SU-DHL-6 (cell line): ENCODE results near the gene PDE1A.

Experiments
- H2AFZ ChIP-seq: fragments of 200-600 bp; sonication (generic); 2 replicates; pipeline ENCODE4 v1.6.1; 2014; ENCODE audit warnings: low read depth, mild to moderate bottlenecking, moderate library complexity, mixed read lengths, antibody characterized with exemption, low read length; ENCODE audit not compliant: severe bottlenecking
- H3F3A ChIP-seq: fragments of 200-600 bp; shearing (Covaris generic); 2 replicates; pipeline ENCODE4 v1.6.0; 2016; ENCODE audit warnings: antibody characterized with exemption, mild to moderate bottlenecking; ENCODE audit not compliant: insufficient read depth
- H3K27ac ChIP-seq: fragments of 200-600 bp; sonication (generic); 2 replicates; pipeline ENCODE4 v1.5.1; 2016; ENCODE audit warnings: low read depth, mild to moderate bottlenecking, low read length, moderate library complexity, mixed read lengths
- H3K27me3 ChIP-seq: fragments of 200-600 bp; sonication (generic), shearing (Covaris generic); 2 replicates; pipeline ENCODE4 v1.6.0; 2014; ENCODE audit warnings: mild to moderate bottlenecking, low read length
- H3K36me3 ChIP-seq: fragments of 200-600 bp; sonication (generic); 2 replicates; pipeline ENCODE4 v1.6.1; 2014; ENCODE audit warnings: mild to moderate bottlenecking, low read length, mixed read lengths
- H3K4me2 ChIP-seq: fragments of 300-600, 200-600 bp; shearing (Covaris generic), sonication (generic); 2 replicates; pipeline ENCODE4 v1.6.0; 2014; ENCODE audit warnings: low read length, low read depth, mild to moderate bottlenecking; ENCODE audit not compliant: poor library complexity, severe bottlenecking
- H3K4me3 ChIP-seq: fragments of 200-600 bp; sonication (generic); 2 replicates; pipeline ENCODE4 v1.5.1; 2014; ENCODE audit warnings: antibody characterized with exemption, low read length, mild to moderate bottlenecking, mixed read lengths; ENCODE audit not compliant: insufficient read depth, poor library complexity, severe bottlenecking
- H3K79me2 ChIP-seq: fragments of 200-600 bp; sonication (generic); 2 replicates; pipeline ENCODE4 v1.6.1; 2014; ENCODE audit warnings: mild to moderate bottlenecking, low read length, moderate library complexity; ENCODE audit not compliant: insufficient read depth
- H3K9ac ChIP-seq: fragments of 200-600 bp; sonication (generic); 2 replicates; pipeline ENCODE4 v1.7.0; 2014; ENCODE audit warnings: mild to moderate bottlenecking, low read length
- H3K9me2 ChIP-seq: fragments of 200-600 bp; sonication (generic); replicated peaks from 2 replicates; pipeline ENCODE4 v1.6.1; 2014; ENCODE audit warnings: low read length; ENCODE audit not compliant: insufficient read depth
- H3K9me3 ChIP-seq: fragments of 200-600 bp; sonication (generic); 2 replicates; pipeline ENCODE4 v1.6.1; 2014; ENCODE audit warnings: low read length, mixed read lengths; ENCODE audit not compliant: insufficient read depth
- H4K20me1 ChIP-seq: fragments of 200-600 bp; sonication (generic); 2 replicates; pipeline ENCODE4 v1.6.1; 2014; ENCODE audit warnings: low read depth, mild to moderate bottlenecking, antibody characterized with exemption, low read length, moderate library complexity, mixed read lengths
- EZH2phosphoT487 ChIP-seq: fragments of 200-600 bp; sonication (generic), shearing (Covaris generic); conservative IDR thresholded peaks from 2 replicates; pipeline ENCODE4 v1.6.1; 2018; ENCODE audit warnings: mild to moderate bottlenecking, antibody characterized with exemption, low read length, moderate library complexity, mixed read lengths
- TF ChIP-seq, protein P1 (sequence below): fragments of 200-600 bp; sonication (generic); IDR thresholded peaks from one replicate; pipeline ENCODE4 v1.5.1; 2017; ENCODE audit warnings: antibody characterized with exemption, mild to moderate bottlenecking, low read length, moderate library complexity; ENCODE audit not compliant: insufficient read depth, poor library complexity, severe bottlenecking

PDE1A gene

GRCh38 chr2:182103526-182103925 is 323.3 kb downstream of the PDE1A start:
- H3K9me3 ChIP-seq: no peaks in the 10 kb centered on the region
- H3K36me3 ChIP-seq: no peaks in the 10 kb centered on the region
- H3K27ac ChIP-seq: no peak overlapping the region
- no peaks in the 10 kb centered on the region for H3F3A ChIP-seq
- H3K9me2 ChIP-seq: no peaks in the 10 kb centered on the region
- no peaks in the 10 kb centered on the region for H3K27me3 ChIP-seq
- no peaks in the 10 kb centered on the region for H3K79me2 ChIP-seq
- no peak overlapping the region for H3K4me2 ChIP-seq
- no peaks in the 10 kb centered on the region for H4K20me1 ChIP-seq
- TF ChIP-seq, protein P1, sequence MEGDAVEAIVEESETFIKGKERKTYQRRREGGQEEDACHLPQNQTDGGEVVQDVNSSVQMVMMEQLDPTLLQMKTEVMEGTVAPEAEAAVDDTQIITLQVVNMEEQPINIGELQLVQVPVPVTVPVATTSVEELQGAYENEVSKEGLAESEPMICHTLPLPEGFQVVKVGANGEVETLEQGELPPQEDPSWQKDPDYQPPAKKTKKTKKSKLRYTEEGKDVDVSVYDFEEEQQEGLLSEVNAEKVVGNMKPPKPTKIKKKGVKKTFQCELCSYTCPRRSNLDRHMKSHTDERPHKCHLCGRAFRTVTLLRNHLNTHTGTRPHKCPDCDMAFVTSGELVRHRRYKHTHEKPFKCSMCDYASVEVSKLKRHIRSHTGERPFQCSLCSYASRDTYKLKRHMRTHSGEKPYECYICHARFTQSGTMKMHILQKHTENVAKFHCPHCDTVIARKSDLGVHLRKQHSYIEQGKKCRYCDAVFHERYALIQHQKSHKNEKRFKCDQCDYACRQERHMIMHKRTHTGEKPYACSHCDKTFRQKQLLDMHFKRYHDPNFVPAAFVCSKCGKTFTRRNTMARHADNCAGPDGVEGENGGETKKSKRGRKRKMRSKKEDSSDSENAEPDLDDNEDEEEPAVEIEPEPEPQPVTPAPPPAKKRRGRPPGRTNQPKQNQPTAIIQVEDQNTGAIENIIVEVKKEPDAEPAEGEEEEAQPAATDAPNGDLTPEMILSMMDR: no peak
- no peak for TF ChIP-seq EZH2phosphoT487
- H2AFZ ChIP-seq: no peak overlapping the region
- H3K9ac ChIP-seq: no peak overlapping the region
- H3K4me3 ChIP-seq: no peak overlapping the region

GRCh38 chr2:182101263-182101662 is 325.6 kb downstream of the PDE1A start:
- H3K79me2 ChIP-seq: no peaks in the 10 kb centered on the region
- H3K9me2 ChIP-seq: no peaks in the 10 kb centered on the region
- TF ChIP-seq, protein P1: no peak
- TF ChIP-seq EZH2phosphoT487: no peak
- H3F3A ChIP-seq: no peaks in the 10 kb centered on the region
- H4K20me1 ChIP-seq: no peaks in the 10 kb centered on the region
- H3K9me3 ChIP-seq: no peaks in the 10 kb centered on the region
- no peak overlapping the region for H3K4me2 ChIP-seq
- no peak overlapping the region for H3K4me3 ChIP-seq
- H3K36me3 ChIP-seq: no peaks in the 10 kb centered on the region
- no peak overlapping the region for H3K9ac ChIP-seq
- no peak overlapping the region for H2AFZ ChIP-seq
- no peaks in the 10 kb centered on the region for H3K27me3 ChIP-seq
- no peak overlapping the region for H3K27ac ChIP-seq

DNA sequence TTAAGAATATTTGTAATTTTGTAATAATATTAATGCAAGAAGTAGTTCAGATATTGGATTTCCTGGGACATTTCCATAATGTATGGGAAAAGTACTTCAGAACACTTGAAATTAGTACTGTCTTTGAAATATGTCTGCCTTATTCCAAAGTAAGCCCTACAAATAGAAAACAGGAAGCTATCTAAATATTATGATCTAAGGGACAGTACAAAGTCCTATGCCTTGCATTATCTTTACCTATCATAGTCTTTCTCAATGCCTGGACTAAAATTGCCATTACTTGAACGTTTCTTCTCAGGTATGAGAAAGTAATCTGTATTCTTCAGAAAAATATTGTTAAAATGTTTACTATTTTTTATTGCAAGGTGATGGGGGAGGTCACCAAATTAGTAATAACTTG is 328.2 kb downstream of the PDE1A start:
- no peak overlapping the region for H3K4me2 ChIP-seq
- no peak overlapping the region for H3K4me3 ChIP-seq
- H3K36me3 ChIP-seq: no peaks in the 10 kb centered on the region
- no peaks in the 10 kb centered on the region for H3F3A ChIP-seq
- no peaks in the 10 kb centered on the region for H3K79me2 ChIP-seq
- H3K9me2 ChIP-seq: no peaks in the 10 kb centered on the region
- no peak overlapping the region for H3K9ac ChIP-seq
- H3K27ac ChIP-seq: no peak overlapping the region
- no peak for TF ChIP-seq EZH2phosphoT487
- TF ChIP-seq, protein P1: no peak
- no peaks in the 10 kb centered on the region for H3K27me3 ChIP-seq
- H3K9me3 ChIP-seq: no peaks in the 10 kb centered on the region
- H2AFZ ChIP-seq: no peak overlapping the region
- no peaks in the 10 kb centered on the region for H4K20me1 ChIP-seq
